ENCODE data around the gene CAPZA2.
"Not testable (repeated sequence)": the region's sequence is repeated elsewhere in the genome, so short reads cannot be mapped to it uniquely, and the experiment has no call there.

GRCh38 chr7:116971153-116971552, 108.8 kb downstream of the CAPZA2 start:
- not testable (repeated sequence) for TF ChIP-seq POLR2A, CTCF (IDR thresholded peaks at IDR 0.05)

All from heart left ventricle (tissue), 13 donors.